ENCODE measurements around the gene MGRN1.

Gene MGRN1

GRCh38 chr16:4576008-4576407, 48.6 kb upstream of the MGRN1 start (continued):
- no peak for TF ChIP-seq HOXD13 (CRISPR knock-in tag; IDR thresholded peaks at IDR 0.05; ENCODE audit: borderline replicate concordance)
- no peak for TF ChIP-seq GLI4 (tag by site-specific recombination; IDR thresholded peaks at IDR 0.05)

- ChIA-PET CTCF (interaction anchor here (0.5 to 0.7 kb wide), 3 partner anchors 25 to 161 kb away, joined by 3 to 4 read pairs (median 3); no protein-coding TSS in a partner anchor), POLR2A (no interaction called here)
- no peaks in the 10 kb centered on the region for H3K36me3 ChIP-seq (ENCODE audit: control insufficient read depth in 2 of 2, insufficient read depth in 1 of 2, low read length in 2 of 2)
- H3K9me3 ChIP-seq (ENCODE audit: control insufficient read depth, insufficient read depth, low read depth, low read length) = no peaks in the 10 kb centered on the region
- no peak overlapping the region for H3K4me3 ChIP-seq (ENCODE audit: low read depth, low read length)
- no peaks in the 10 kb centered on the region for H3K4me1 ChIP-seq (ENCODE audit: control insufficient read depth, insufficient read depth, low read length)
- TF ChIP-seq ZNF10 (tag by site-specific recombination; IDR thresholded peaks at IDR 0.05) (no peak), ZNF121 (tag by site-specific recombination; IDR thresholded peaks at IDR 0.05) (peak; percentile 58; the same call in 1 of the 2 replicates)
- H3K27ac ChIP-seq (ENCODE audit: extremely low read depth, low read depth, low read length) = no peak overlapping the region
Measured at GRCh38 chr16:4578961-4579530, 45.6 kb upstream of the MGRN1 start.

DNA sequence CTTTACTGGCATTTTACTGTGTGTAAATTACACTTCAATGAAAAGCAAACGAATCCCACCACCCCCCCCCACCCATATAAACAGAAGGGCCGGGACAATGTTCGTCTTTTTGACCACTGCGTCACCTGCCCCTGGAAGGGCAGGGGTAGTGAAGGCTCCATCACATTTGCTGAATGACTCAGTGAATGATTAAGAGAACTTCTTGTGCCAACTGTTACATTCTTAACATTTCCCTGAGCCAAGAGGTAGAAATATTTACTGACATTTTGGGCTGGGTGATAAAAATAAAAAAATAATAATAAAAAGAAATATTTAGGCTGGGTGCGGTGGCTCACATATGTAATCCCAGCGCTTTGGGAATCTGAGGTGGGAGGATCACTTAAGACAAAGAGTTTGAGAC, 44.4 kb upstream of the MGRN1 start:
- Histone ChIP-seq H3K27ac (ENCODE audit: extremely low read depth, low read depth, low read length) (no peak overlapping the region), H3K4me3 (ENCODE audit: low read depth, low read length) (no peak overlapping the region), H3K4me1 (ENCODE audit: control insufficient read depth, insufficient read depth, low read length) (no peaks in the 10 kb centered on the region), H3K36me3 (ENCODE audit: control insufficient read depth in 2 of 2, insufficient read depth in 1 of 2, low read length in 2 of 2) (no peaks in the 10 kb centered on the region), H3K9me3 (ENCODE audit: control insufficient read depth, insufficient read depth, low read depth, low read length) (no peaks in the 10 kb centered on the region)
- CTCF ChIA-PET = interaction anchor here (1.2 kb wide), 1 partner anchor 71 kb away, joined by 3 read pairs; no protein-coding TSS in a partner anchor
- POLR2A ChIA-PET = no interaction called here
- TF ChIP-seq ZNF10 (tag by site-specific recombination; IDR thresholded peaks at IDR 0.05) (no peak), ZNF324 (tag by site-specific recombination; IDR thresholded peaks at IDR 0.05) (no peak), ZNF623 (tag by site-specific recombination; IDR thresholded peaks at IDR 0.05) (no peak), ZNF211 (tag by site-specific recombination; IDR thresholded peaks at IDR 0.05; ENCODE audit: low read depth) (no peak), PATZ1 (tag by site-specific recombination; IDR thresholded peaks at IDR 0.05) (no peak), MEIS1 (CRISPR knock-in tag; IDR thresholded peaks at IDR 0.05; ENCODE audit: borderline replicate concordance) (no peak), ZNF223 (tag by site-specific recombination; IDR thresholded peaks at IDR 0.05) (no peak), ZBTB17 (tag by site-specific recombination; IDR thresholded peaks at IDR 0.05) (no peak), KLF16 (tag by site-specific recombination; IDR thresholded peaks at IDR 0.05) (no peak), ZNF350 (tag by site-specific recombination; IDR thresholded peaks at IDR 0.05) (no peak), ZNF530 (tag by site-specific recombination; IDR thresholded peaks at IDR 0.05; ENCODE audit: low read depth) (no peak), SALL2 (tag by site-specific recombination; IDR thresholded peaks at IDR 0.05; ENCODE audit: borderline replicate concordance) (no peak), GLIS2 (tag by site-specific recombination; IDR thresholded peaks at IDR 0.05) (no peak), ZNF747 (tag by site-specific recombination; IDR thresholded peaks at IDR 0.05) (no peak), ZBTB48 (tag by site-specific recombination; IDR thresholded peaks at IDR 0.05) (no peak), ZNF146 (tag by site-specific recombination; IDR thresholded peaks at IDR 0.05) (no peak)

DNA sequence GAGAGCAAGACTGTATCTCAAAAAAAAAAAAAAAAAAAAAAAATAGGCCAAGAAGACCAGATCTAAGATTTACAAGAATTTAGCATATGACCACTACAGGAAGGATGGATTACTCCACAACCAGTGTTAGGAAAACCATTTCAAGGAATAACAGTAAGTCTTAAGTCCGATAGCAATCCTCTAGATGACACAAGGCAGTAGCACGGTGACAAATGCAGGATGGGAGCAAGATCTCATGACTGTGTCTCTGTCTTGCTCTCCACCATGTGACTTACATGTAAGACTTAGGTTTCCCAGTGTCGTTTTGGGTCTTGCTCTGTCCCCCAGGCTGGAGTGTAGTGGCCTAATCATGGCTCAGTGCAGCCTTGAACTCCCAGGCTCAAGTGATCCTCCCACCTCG, 40.7 kb upstream of the MGRN1 start:
- no peak overlapping the region for H3K27ac ChIP-seq (ENCODE audit: extremely low read depth, low read depth, low read length)
- POLR2A ChIA-PET = no interaction called here
- CTCF ChIA-PET = interaction anchor here (1.2 to 3.7 kb wide), 2 partner anchors 66 to 102 kb away, joined by 3 to 28 read pairs; no protein-coding TSS in a partner anchor
- no peak overlapping the region for H3K4me3 ChIP-seq (ENCODE audit: low read depth, low read length)
- no peaks in the 10 kb centered on the region for H3K4me1 ChIP-seq (ENCODE audit: control insufficient read depth, insufficient read depth, low read length)
- H3K9me3 ChIP-seq (ENCODE audit: control insufficient read depth, insufficient read depth, low read depth, low read length) = no peaks in the 10 kb centered on the region
- TF ChIP-seq SCRT1 (tag by site-specific recombination; IDR thresholded peaks at IDR 0.05; ENCODE audit: borderline replicate concordance) (no peak), ZXDB (tag by site-specific recombination; IDR thresholded peaks at IDR 0.05) (no peak), ZNF112 (tag by site-specific recombination; IDR thresholded peaks at IDR 0.05) (no peak)
- H3K36me3 ChIP-seq (ENCODE audit: control insufficient read depth in 2 of 2, insufficient read depth in 1 of 2, low read length in 2 of 2) = no peaks in the 10 kb centered on the region
